SK-N-SH treated with all-trans-retinoic acid at 6 μM for 48 hours (cell line): ENCODE measurements around the gene HPCAL4.

Source experiments
- ATAC-seq: fragments of 200-7000 bp; cut with Tn5 transposase; 3 replicates; pipeline ENCODE4 v1.9.1; 2020; ENCODE audit warnings: mild to moderate bottlenecking, moderate library complexity
- ARNTL ChIP-seq: fragments of 450-650 bp; formaldehyde crosslinking; IDR thresholded peaks from 2 replicates; pipeline ENCODE4 v1.5.0; 2020; ENCODE audit warnings: low read depth, mild to moderate bottlenecking, moderate library complexity, borderline replicate concordance
- BACH2 ChIP-seq: fragments of 250-450 bp; sonication (Bioruptor Pico); IDR thresholded peaks from 2 replicates; pipeline ENCODE4 v1.9.0; 2021; ENCODE audit warnings: mild to moderate bottlenecking, borderline replicate concordance
- CSDC2 ChIP-seq: fragments of 250-450 bp; sonication (Bioruptor Pico); IDR thresholded peaks from 2 replicates; pipeline ENCODE4 v1.5.0; 2020; ENCODE audit warnings: mild to moderate bottlenecking, moderate library complexity
- ESRRG ChIP-seq: fragments of 250-450 bp; sonication (Bioruptor Pico); IDR thresholded peaks from 2 replicates; pipeline ENCODE4 v1.6.1; 2021; ENCODE audit warnings: mild to moderate bottlenecking
- GLIS3 ChIP-seq: fragments of 250-450 bp; sonication (Bioruptor Pico); IDR thresholded peaks from 2 replicates; pipeline ENCODE4 v1.5.0; 2020; ENCODE audit warnings: mild to moderate bottlenecking, moderate library complexity
- OSR1 ChIP-seq: fragments of 250-450 bp; sonication (Bioruptor Pico); IDR thresholded peaks from 2 replicates; pipeline ENCODE4 v1.8.0; 2022; ENCODE audit warnings: moderate library complexity, mild to moderate bottlenecking, inconsistent platforms
- POU6F1 ChIP-seq: fragments of 250-450 bp; sonication (Bioruptor Pico); IDR thresholded peaks from 2 replicates; pipeline ENCODE4 v1.8.0; 2021; ENCODE audit warnings: low read depth, mild to moderate bottlenecking, moderate library complexity, borderline replicate concordance
- PPARA ChIP-seq: fragments of 250-450 bp; sonication (Bioruptor Pico); IDR thresholded peaks from 2 replicates; pipeline ENCODE4 v1.5.0; 2020; ENCODE audit warnings: mild to moderate bottlenecking, borderline replicate concordance
- RARB ChIP-seq: fragments of 250-450 bp; sonication (Bioruptor Pico); IDR thresholded peaks from 2 replicates; pipeline ENCODE4 v1.8.0; 2021; ENCODE audit warnings: mild to moderate bottlenecking, moderate library complexity
- SNAI2 ChIP-seq: fragments of 250-450 bp; sonication (Bioruptor Pico); IDR thresholded peaks from 2 replicates; pipeline ENCODE4 v1.5.0; 2020; ENCODE audit warnings: mild to moderate bottlenecking, moderate library complexity
- TCF4 ChIP-seq: fragments of 250-450 bp; sonication (Bioruptor Pico); IDR thresholded peaks from 2 replicates; pipeline ENCODE4 v1.8.0; 2021; ENCODE audit warnings: mild to moderate bottlenecking, moderate library complexity, borderline replicate concordance
- TOX ChIP-seq: fragments of 250-450 bp; sonication (Bioruptor Pico); IDR thresholded peaks from 2 replicates; pipeline ENCODE4 v1.8.0; 2021; ENCODE audit warnings: mild to moderate bottlenecking, moderate library complexity, borderline replicate concordance
- TSHZ2 ChIP-seq: fragments of 250-450 bp; sonication (Bioruptor Pico); IDR thresholded peaks from 2 replicates; pipeline ENCODE4 v1.5.0; 2020; ENCODE audit warnings: mild to moderate bottlenecking, moderate library complexity
- ZC3H10 ChIP-seq: fragments of 250-450 bp; sonication (Bioruptor Pico); IDR thresholded peaks from 2 replicates; pipeline ENCODE4 v1.5.1; 2021; ENCODE audit warnings: mild to moderate bottlenecking, moderate library complexity
- ZFP3 ChIP-seq: fragments of 250-450 bp; sonication (Bioruptor Pico); IDR thresholded peaks from 2 replicates; pipeline ENCODE4 v1.5.0; 2020; ENCODE audit warnings: mild to moderate bottlenecking, moderate library complexity
- ZFP30 ChIP-seq: fragments of 450-650 bp; formaldehyde crosslinking; IDR thresholded peaks from 2 replicates; pipeline ENCODE4 v1.5.0; 2022; ENCODE audit warnings: mild to moderate bottlenecking, moderate library complexity
- ZNF565 ChIP-seq: fragments of 450-650 bp; formaldehyde crosslinking; conservative IDR thresholded peaks from 2 replicates; pipeline ENCODE4 v1.5.0; 2020; ENCODE audit warnings: low read depth, mild to moderate bottlenecking, moderate library complexity
- TF ChIP-seq, protein P1 (sequence below): fragments of 250-450 bp; sonication (Bioruptor Pico); IDR thresholded peaks from 2 replicates; pipeline ENCODE4 v1.8.0; 2020; ENCODE audit warnings: mild to moderate bottlenecking, moderate library complexity, borderline replicate concordance
- TF ChIP-seq, protein P2 (sequence below): fragments of 250-450 bp; sonication (Bioruptor Pico); IDR thresholded peaks from 2 replicates; pipeline ENCODE4 v1.5.1; 2021; ENCODE audit warnings: mild to moderate bottlenecking, moderate library complexity

The HPCAL4 gene

DNA sequence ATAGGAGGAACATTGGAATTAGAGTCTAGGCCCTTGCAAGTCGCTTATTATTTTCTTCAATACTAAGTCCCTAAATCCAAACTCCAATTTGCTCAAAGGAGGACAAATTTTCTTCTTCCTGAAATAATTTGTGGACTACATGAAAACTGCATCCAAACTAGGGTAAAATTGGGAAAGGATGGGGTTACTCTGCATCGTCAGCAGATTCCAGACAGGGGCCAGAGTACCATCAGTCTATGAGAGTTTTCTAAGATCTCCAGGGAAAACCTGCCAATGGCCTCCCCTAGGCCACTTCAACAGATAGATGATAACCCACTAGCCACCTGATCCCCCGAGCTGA lies 52.3 kb downstream of the HPCAL4 start:
- ATAC-seq, result no peak
- no peak for TF ChIP-seq ZFP30 (CRISPR knock-in tag)
- no peak for TF ChIP-seq CSDC2 (CRISPR knock-in tag)
- TF ChIP-seq, protein P1, sequence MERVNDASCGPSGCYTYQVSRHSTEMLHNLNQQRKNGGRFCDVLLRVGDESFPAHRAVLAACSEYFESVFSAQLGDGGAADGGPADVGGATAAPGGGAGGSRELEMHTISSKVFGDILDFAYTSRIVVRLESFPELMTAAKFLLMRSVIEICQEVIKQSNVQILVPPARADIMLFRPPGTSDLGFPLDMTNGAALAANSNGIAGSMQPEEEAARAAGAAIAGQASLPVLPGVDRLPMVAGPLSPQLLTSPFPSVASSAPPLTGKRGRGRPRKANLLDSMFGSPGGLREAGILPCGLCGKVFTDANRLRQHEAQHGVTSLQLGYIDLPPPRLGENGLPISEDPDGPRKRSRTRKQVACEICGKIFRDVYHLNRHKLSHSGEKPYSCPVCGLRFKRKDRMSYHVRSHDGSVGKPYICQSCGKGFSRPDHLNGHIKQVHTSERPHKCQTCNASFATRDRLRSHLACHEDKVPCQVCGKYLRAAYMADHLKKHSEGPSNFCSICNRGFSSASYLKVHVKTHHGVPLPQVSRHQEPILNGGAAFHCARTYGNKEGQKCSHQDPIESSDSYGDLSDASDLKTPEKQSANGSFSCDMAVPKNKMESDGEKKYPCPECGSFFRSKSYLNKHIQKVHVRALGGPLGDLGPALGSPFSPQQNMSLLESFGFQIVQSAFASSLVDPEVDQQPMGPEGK (CRISPR knock-in tag), result no peak
- TF ChIP-seq SNAI2 (CRISPR knock-in tag), result no peak
- no peak for TF ChIP-seq TCF4 (CRISPR knock-in tag)
- TF ChIP-seq ZC3H10 (CRISPR knock-in tag), result no peak
- TF ChIP-seq OSR1 (CRISPR knock-in tag), result no peak
- TF ChIP-seq GLIS3 (CRISPR knock-in tag), result no peak
- no peak for TF ChIP-seq TSHZ2 (CRISPR knock-in tag)
- TF ChIP-seq, protein P2, sequence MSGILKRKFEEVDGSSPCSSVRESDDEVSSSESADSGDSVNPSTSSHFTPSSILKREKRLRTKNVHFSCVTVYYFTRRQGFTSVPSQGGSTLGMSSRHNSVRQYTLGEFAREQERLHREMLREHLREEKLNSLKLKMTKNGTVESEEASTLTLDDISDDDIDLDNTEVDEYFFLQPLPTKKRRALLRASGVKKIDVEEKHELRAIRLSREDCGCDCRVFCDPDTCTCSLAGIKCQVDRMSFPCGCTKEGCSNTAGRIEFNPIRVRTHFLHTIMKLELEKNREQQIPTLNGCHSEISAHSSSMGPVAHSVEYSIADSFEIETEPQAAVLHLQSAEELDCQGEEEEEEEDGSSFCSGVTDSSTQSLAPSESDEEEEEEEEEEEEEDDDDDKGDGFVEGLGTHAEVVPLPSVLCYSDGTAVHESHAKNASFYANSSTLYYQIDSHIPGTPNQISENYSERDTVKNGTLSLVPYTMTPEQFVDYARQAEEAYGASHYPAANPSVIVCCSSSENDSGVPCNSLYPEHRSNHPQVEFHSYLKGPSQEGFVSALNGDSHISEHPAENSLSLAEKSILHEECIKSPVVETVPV, result no peak
- no peak for TF ChIP-seq ZNF565
- no peak for TF ChIP-seq RARB (CRISPR knock-in tag)
- TF ChIP-seq ZFP3 (CRISPR knock-in tag), result no peak

DNA sequence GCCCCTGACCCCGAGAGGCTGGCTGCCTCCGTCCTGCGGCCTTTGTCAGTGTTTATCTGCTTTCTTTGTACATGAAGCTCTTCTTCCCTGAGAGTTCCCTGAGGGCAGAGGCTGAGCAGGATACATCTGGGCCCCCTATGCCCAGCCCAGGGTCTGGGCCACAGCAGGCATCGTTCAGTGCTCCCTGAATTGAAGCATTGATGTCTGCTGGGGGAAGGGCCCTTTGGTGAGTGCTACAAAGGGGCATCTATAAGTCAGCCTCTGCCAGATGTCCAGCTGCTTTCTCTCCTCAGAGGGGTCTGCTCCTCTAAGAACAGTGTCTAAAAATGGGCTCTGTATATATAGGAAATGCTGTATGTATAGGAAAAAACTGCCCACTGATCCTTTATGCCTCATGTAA lies 53.9 kb downstream of the HPCAL4 start:
- no peak for TF ChIP-seq PPARA (CRISPR knock-in tag)
- peak; percentile 42; the same call in 1 of the 2 replicates for TF ChIP-seq TCF4 (CRISPR knock-in tag)
- no peak for TF ChIP-seq TOX
- TF ChIP-seq, all 23 proteins: peak for 1
- no peak; the same call in 2 of the 3 replicates for ATAC-seq

- no peak for ATAC-seq
- TF ChIP-seq ARNTL (CRISPR knock-in tag), result no peak
- no peak for TF ChIP-seq POU6F1 (CRISPR knock-in tag)
Observed at GRCh38 chr1:39635871-39636210, 55.4 kb downstream of the HPCAL4 start.

GRCh38 chr1:39635205-39635870 lies 55.9 kb downstream of the HPCAL4 start:
- ATAC-seq, result no peak
- no peak for TF ChIP-seq ESRRG
- no peak for TF ChIP-seq GLIS3 (CRISPR knock-in tag)
- TF ChIP-seq BACH2 (CRISPR knock-in tag), result no peak
- TF ChIP-seq RARB (CRISPR knock-in tag), result no peak
- no peak for TF ChIP-seq ZNF565
- no peak for TF ChIP-seq ZFP30 (CRISPR knock-in tag)
- no peak for TF ChIP-seq TSHZ2 (CRISPR knock-in tag)
- TF ChIP-seq ZC3H10 (CRISPR knock-in tag), result no peak
- TF ChIP-seq, protein P1 (CRISPR knock-in tag), result no peak
- no peak for TF ChIP-seq TOX
- TF ChIP-seq POU6F1 (CRISPR knock-in tag), result no peak
